HEK293T (cell line): Measurements from ENCODE around the gene DCBLD1.

Source experiments
- BHLHE40 ChIP-seq: fragments of 450-650 bp; IDR thresholded peaks from 2 replicates; pipeline ENCODE4 v1.6.1; 2016; ENCODE audit warnings: mild to moderate bottlenecking, moderate library complexity, borderline replicate concordance
- FOXA1 ChIP-seq: fragments of 450-650 bp; IDR thresholded peaks from 2 replicates; pipeline ENCODE4 v1.6.1; 2016; ENCODE audit warnings: mild to moderate bottlenecking
- FOXM1 ChIP-seq: fragments of 450-650 bp; IDR thresholded peaks from 2 replicates; pipeline ENCODE4 v1.6.1; 2017; ENCODE audit warnings: mild to moderate bottlenecking, borderline replicate concordance
- L3MBTL2 ChIP-seq: fragments of 450-650 bp; conservative IDR thresholded peaks from 2 replicates; pipeline ENCODE4 v1.6.1; 2016; ENCODE audit warnings: mild to moderate bottlenecking
- LEF1 ChIP-seq: fragments of 450-650 bp; IDR thresholded peaks from 2 replicates; pipeline ENCODE4 v1.6.1; 2017; ENCODE audit warnings: mild to moderate bottlenecking, borderline replicate concordance
- SP1 ChIP-seq: fragments of 450-650 bp; IDR thresholded peaks from 2 replicates; pipeline ENCODE4 v1.6.1; 2017
- TARDBP ChIP-seq: fragments of 450-650 bp; IDR thresholded peaks from 2 replicates; pipeline ENCODE4 v1.6.1; 2016
- TF ChIP-seq, protein P1 (sequence below): fragments of 450-650 bp; IDR thresholded peaks from 2 replicates; pipeline ENCODE4 v1.6.1; 2016

DNA sequence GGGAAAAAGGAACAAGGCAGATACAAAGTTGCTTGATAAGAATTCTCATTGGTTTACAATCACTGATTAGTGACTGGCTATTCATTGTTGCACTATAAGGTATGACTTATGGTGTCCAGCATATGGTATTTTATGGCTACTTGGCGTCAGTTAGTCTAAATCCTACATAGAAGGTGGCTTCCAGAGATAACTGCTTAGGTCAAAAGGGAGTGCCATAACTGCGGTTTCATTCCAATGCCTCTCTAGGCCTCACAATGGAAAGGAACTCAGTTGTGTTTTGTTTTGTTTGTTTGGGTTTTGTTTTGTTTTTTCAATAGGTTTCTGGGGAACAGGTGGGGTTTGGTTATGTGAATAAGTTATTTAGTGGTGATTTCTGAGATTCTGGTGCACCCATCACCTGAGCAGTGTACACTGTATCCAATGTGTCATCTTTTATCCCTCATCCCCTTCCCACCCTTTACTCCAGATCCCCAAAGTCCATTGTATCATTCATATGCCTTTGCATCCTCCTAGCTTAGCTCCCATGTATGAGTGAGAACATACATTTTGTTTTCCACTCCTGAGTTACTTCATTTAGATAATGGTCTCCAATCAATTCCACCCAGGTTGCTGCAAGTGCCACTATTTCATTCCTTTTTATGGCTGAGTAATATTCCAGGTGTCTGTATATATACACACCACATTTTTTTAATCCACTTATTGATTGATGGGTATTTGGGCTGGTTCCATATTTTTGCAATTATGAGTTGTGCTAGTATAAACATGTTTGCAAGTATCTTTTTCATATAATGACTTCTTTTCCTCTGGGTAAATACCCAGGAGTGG is 112.8 kb downstream of the DCBLD1 start:
- TF ChIP-seq L3MBTL2, result no peak
- no peak for TF ChIP-seq FOXM1
- TF ChIP-seq FOXA1, result no peak
- no peak for TF ChIP-seq SP1
- TF ChIP-seq BHLHE40, result no peak
- TF ChIP-seq TARDBP, result no peak
- TF ChIP-seq LEF1, result no peak
- TF ChIP-seq, protein P1, sequence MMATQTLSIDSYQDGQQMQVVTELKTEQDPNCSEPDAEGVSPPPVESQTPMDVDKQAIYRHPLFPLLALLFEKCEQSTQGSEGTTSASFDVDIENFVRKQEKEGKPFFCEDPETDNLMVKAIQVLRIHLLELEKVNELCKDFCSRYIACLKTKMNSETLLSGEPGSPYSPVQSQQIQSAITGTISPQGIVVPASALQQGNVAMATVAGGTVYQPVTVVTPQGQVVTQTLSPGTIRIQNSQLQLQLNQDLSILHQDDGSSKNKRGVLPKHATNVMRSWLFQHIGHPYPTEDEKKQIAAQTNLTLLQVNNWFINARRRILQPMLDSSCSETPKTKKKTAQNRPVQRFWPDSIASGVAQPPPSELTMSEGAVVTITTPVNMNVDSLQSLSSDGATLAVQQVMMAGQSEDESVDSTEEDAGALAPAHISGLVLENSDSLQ, result no peak
